GM21367 (cell line): Measurements from ENCODE around the gene NHSL2.
"Not testable (repeated sequence)": the region's sequence is repeated elsewhere in the genome, so short reads cannot be mapped to it uniquely, and the experiment has no call there.

Experiments
- ATAC-seq: cut with Tn5 transposase; IDR thresholded peaks from one replicate; pipeline ENCODE4 v1.9.1; 2021; ENCODE audit not compliant: unreplicated experiment

NHSL2 gene

DNA sequence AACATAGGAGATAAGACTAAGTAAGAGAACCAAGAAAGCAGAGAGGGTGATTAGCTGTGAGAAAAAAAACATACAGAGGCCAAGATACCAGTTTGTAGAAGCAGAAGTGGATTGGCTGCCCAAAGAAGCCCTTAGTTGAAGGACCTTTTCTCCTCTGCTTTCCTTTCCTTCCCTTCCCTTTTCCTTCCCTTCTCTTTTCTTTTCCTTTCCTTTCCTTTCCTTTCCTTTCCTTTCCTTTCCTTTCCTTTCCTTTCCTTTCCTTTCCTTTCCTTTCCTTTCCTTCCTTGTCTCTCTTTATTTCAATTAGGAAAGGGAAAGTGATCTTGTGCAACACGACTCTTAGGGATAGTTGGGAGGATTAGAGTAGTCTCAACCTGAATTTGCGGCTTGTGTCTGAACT is 128.2 kb downstream of the NHSL2 start:
- ATAC-seq = no peak

DNA sequence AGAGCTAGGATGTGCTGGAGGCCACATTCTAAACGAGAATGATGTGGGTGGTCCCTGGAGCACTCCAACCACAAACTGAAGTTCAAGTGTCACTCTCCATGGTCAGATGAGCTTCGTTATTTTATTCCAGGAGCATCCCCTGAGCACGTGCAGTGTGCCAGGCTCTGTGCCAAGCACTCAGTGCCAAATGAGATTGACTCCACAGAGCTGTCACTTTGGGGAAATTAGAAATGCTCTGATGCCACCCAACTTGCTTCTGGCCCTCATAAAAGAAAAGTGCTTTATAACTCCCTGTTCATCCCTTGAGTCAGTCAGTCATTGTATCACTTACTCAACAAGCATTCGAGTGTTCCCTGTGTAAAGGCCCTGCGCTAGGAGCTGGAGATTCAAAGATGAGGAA is 129.9 kb downstream of the NHSL2 start:
- ATAC-seq = no peak

DNA sequence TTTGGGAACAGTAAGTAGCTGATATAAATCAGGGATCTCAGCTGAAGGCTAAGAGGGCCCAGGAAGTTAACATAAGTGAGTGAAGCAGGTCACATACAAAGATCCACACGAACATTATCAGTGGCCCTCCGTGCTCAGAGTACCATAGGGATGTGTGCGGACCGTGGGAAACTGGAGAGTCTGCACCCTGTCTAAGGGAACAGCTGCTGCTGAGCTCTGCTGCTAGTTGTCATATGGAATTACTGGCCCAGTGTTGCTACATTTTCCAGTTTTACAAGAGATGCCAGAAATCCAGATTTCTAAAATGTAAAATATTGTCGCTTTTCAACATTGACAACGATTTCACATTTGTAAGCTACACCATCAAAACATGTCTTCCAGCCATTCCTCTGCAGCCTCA is 130.5 kb downstream of the NHSL2 start:
- no peak for ATAC-seq

DNA sequence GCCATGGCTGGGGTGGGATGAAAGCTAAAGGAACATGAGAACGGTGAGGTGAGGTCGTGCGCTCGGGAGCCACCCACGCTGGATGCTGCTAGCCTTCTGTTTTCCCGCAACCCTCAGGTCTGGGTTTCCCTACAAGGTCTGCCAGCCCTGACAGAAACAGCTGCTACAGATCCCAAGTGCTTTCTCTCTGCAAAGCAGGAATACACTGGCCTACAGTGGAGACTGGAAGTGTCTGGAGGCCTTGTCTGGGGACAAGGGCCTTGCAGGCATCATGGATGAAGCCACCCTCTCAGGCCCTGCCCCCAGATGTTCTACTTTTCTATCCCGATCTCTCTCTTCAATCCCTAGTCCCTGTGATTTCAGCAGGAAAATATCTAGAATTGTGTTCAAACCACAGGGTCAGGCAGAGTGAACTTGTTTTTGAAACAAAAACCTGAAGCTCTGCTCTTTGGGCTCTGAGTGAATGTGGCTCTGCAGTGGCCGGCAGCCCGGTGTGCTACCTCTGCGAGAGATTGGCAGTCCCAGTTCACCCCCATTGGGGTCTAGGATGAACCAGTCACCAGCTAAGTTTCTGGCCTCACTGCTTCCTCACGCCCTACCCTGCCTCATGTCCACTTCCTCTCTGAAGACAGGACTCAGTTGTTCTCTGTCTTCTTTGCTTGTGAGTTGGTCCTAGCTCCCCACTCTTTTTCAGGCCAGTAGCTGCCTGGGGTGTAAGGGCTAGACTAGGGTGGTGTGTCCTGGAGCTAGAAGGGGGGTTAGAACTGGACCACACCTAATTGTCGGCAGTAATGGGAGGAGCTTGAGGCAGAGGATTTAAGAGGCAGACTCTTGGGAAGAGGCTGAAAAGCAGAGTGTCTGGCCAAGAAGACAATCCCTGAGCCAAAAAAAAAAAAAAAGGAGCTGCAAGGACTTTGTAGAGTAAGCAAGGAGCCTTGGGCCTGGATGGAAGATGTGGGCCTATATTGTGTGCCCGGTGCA is 131.5 kb downstream of the NHSL2 start:
- ATAC-seq = no peak

DNA sequence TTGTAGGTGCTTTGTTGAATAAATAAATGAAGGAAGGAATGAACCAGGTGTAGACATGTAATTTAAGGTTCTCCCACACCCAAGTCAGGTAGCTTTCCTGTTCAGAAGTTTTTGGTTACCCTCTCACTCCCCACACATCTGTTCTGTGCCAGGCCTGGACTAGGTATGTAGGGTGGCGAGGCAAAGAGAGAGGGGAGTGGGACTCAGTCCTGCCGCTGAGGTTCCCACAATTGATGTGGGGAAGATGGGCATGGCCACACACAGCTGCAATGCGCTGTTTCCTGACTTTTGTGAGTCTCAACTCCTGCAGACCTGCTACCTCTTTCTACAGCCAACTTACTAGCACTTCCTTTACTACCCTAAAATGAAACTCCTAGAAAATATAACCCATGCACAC is 132.2 kb downstream of the NHSL2 start:
- no peak for ATAC-seq

DNA sequence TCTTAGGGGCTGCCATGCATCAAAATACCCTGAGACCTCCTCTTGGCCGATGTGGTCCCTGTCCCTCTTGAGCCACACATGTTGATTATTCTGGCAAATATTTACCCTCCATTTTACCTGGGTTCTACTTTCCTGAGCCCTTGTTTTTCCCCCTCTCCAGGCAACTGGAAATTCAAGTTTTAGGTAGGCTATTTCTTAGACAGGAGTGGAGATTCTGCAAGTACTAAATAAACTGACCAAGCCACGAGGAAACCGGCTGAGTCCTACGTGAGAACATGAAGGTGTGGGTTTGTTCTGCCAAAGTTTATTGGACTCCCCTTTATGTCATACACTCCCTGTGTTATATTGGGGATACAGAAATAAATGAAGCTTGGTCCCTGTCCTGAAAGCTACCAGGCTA is 133.0 kb downstream of the NHSL2 start:
- no peak for ATAC-seq

DNA sequence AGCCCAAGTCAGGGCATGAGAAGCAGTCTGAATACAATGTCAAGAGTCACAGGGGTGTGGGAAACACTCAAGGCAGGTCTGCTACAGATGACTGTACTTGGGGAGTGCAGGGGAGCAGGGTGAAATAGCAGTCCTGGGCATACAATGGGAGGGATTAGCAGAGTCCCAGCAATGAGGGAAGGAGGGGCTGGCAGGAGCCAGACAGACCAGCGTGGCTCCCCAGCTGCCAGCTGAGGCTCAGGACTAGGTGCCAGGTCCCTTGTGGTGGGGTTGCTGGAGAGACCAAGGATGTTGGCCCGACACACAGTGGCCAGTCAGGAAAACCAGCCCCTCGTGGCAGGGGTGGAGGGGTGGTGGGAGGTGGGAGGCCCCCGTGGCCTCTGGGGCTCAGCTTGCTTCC is 134.5 kb downstream of the NHSL2 start:
- ATAC-seq = no peak

DNA sequence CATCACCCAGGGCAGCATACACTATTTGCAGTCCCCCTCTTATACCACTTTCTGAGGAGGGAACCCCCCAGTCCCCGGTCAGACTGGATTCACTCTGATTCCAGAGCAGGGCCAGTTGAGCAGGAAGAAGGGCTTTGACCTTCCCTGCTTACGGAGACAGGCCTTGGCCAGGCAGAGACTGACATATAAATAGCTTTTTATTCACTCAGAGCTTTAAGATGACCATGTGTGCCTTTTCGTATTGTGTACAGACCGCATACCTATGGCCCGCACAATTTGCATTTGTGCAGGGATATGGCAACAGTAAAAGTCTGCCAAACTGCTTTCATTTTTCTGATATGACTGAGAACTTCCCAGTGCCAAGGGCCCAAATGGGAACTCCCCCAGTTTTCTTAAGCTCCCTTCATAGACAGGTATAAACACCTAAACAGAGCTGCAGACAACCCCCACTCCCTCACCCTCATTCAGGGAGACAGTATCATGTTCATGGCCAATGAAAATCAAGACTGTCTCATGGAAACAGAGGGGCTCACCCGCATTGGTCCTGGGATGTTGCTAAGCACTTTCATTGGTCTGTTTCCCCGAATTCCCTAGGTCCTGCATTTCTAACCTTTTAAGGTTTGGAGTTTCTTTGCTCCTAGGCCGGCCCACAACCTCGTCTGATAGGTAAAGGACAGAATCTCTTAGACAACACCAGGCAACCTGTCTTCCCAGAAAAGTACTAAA is 135.1 kb downstream of the NHSL2 start:
- no peak for ATAC-seq

DNA sequence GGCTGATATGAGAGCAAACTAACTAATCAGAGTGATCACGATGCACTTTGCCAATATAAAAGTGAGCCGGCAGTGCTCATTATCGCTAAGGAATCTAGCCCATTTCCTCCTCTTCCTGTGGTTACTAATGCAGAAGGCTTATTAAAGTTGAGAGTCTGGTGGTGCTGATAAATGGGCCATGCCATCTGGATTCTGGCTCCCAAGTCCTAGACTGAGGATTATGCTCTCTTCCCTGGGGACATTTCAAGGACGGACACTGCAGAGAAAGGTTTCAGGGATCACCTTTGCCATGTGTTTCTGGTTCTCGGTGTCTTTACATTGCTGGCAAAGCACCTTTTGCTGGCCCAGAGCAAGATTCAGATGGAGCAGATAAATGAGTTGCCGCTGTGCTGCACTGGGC is 135.8 kb downstream of the NHSL2 start:
- no peak for ATAC-seq

DNA sequence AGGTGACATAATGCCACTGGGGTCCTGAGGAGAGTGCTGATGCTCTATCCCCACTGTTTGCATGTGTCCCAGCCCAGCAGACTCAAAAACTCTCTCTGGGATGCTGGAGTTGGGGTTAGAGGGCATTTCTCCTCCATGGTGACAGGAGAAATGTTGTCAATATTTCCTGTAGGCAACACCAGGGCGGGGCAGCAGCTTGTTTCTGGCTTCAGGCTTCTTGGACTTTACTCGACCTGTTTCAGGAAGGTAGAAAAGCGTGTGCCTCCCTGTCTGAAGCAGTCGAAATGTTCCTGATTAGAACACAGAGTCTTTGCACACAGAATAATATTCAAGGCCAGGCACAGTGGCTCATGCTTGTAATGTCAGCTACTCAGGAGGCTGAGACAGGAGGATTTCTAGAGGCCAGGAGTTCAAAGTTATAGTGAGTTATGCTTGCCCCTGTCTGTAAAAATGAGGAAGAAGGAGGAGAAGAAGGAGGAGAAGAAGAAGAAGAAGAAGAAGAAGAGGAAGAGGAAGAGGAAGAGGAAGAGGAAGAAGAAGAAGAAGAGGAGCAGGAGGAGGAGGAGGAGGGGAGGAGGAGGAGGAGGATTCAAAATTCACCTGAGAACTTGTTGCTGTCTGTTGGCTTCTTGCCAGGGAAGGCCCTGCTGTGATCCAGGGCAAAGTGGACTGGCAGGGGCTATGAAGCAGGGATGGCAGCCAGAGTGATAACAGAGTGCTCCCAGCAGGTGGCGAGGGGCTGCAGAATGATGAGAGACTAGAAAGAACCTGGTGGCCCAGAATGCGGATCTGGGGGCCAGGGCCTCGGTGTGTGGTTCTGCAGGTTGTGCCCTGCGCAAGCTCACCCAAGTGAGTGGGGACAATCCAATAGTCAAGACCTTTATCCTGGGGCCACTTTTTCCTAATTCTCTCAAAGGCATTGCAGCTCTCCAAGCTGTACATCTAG is 138.1 kb downstream of the NHSL2 start:
- no peak for ATAC-seq

DNA sequence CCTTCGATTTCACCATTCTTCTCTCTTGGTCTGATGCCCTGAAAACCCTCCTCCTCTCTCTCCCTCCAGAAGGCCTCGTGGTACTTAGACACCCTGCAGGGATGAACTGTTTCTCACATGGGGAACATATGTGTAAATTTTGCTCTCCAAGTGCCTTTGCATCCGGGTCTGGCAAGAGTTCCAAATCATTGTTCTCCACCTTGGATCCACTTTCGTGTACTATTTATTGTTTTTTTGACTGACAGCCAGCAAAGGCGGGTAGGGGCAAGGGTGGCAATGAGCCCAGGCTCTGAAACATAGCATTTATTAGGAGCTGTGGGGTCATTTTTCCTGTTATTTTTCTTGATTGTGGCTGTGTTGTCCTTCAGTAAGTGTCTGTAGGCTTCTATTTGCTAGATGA is 139.4 kb downstream of the NHSL2 start:
- no peak for ATAC-seq

DNA sequence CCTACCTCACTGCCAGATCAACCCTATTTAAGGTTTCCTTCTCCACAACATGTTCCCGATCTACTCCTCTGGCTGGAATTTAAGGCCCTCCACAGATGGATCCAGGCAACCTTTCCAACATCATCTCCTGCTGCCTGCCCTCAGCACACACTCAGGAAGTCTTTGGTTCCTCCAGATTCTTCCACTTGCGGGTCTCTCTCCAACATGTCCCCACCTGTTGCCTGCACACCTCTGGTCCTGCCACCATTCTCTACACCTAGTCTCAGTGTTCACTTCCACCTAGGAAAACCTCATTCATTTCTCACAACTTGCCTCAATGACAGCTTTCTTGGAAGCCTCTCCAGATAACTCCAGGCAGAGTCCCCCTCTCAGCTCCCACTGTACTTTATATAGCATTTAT is 140.9 kb downstream of the NHSL2 start:
- no peak for ATAC-seq

DNA sequence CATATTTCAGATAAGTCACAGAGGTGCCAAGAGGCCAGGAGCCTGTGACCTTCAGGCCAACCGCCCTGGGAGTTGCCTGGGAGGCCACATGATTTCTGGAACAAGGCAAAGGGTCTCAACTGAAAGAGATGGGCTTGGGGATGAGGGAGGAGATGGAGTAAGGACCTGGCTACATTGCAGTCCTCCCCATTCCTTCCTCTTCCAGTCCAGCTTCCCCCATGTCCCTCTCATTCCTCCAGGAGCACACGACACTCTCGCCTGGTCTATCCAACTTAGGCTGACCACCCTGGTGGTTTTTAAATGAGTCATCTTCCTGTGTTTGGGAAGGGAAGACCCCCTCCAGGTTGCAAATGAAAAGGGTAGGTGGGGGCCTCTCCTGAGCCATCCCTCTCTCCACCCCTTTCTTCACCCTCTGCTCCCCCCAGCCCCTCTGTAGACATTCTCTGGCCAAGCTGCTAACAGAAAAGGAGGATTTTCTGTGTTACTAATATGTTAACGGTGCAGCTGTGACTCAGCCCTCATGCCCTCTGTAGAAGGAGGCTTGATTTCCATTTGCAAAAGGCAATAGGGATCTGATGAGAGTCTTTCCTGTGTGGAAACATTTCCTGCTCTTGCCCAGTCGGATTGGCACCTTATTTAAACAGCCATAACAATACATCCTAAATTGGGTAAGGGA is 141.9 kb downstream of the NHSL2 start:
- no peak for ATAC-seq

DNA sequence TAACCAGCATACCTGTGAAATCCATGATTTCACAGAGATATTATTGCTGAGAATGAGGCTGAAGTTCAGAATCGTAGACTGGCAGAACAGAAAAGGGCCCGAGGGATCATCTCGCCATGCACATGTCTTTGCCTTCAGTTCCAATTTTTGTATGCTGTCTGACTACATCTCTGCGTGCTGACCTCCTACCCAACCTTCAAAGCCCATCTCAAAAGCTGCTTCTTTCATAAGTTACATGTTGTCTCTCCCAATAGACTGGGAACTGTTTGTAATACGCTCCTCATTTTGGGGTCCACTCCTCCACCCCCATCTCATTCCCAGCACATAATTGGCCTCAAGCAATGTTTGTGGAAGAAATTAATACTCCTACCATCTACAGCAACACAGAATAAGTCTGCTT is 142.9 kb downstream of the NHSL2 start:
- no peak for ATAC-seq

DNA sequence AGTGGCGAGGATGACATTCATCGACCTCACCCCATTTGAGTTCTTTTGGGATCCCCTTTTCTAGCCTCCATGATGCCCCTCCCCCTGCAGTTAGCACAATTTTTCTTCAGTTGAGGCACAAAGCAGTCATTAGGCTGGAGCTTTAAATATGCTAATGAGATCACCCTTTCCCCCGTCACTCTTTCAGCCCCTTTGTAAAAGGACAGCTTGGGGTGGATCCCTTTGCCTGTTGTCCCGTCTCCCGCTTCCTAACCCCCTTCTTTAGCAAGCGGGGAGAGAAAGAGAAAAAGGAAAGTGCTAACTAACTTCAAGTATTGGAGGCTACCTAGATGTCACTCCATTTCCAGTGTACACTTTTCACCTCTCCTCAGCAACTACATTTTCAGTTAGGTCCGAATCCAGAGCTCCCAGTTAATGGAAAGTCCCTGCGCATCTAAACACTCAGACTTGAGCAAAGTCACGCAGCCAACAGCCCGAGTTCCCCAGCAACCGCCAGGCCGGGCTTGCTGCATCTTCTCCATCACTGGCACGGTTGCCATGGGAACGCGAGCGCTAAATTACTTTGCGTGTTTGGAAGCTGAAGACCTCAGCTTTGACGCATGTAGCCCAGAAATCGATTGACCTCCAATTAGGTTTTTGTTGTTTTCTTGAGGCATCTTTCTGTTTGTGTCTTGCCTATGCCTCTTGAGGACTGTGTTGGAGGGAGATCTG is 144.3 kb downstream of the NHSL2 start:
- ATAC-seq = no peak

DNA sequence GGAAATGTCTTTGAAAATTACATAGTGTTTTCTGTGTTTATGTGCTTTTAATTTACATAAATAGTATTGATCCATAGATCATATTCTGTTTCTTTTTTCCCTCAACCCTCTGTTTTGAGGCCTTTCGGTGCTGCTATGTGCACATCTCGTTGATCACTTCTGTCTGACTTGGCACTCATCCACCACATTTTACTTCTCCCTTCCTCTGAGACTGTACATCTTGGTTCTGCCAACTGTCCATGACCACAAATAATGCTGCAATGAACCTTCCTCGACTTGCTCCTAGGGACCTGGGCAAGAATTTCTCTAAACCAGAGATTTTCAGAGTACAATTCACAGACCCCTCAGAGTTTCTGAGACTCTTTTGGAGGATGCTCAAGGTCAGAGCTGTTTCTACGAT is 146.7 kb downstream of the NHSL2 start:
- no peak for ATAC-seq

DNA sequence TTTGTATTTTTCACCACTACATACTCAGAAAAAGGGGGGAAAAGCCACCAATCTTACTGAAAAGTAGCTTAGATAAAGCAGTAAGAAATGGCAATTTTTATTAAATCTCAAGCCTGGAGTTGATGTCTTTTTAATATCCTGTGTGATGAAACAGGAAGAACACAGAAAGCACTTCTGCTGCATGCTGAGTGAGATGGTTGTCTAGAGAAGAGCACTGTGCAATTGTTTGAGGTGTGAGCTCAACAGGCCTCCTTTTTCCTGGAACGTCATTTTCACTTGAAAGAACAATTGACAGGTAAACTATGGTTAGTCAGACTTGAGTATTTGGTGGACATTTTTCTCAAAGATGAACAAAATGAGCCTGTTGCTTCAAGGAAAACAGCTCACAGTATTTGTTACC is 147.2 kb downstream of the NHSL2 start:
- no peak for ATAC-seq

DNA sequence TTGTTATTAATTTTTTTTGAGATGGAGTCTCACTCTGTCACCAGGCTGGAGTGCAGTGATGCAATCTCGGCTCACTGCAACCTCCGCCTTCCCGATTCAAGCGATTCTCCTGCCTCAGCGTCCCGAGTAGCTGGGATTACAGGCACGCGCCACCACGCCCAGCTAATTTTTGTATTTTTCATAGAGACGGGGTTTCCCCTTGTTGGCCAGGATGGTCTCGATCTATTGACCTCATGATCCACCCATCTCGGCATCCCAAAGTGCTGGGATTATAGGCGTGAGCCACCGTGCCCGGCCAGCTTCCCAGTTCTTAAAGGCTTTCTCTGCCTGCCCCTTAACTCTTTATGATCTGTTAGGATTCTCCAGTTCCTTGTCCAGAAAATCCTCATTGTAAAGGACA is 147.7 kb downstream of the NHSL2 start:
- ATAC-seq = not testable (repeated sequence)

DNA sequence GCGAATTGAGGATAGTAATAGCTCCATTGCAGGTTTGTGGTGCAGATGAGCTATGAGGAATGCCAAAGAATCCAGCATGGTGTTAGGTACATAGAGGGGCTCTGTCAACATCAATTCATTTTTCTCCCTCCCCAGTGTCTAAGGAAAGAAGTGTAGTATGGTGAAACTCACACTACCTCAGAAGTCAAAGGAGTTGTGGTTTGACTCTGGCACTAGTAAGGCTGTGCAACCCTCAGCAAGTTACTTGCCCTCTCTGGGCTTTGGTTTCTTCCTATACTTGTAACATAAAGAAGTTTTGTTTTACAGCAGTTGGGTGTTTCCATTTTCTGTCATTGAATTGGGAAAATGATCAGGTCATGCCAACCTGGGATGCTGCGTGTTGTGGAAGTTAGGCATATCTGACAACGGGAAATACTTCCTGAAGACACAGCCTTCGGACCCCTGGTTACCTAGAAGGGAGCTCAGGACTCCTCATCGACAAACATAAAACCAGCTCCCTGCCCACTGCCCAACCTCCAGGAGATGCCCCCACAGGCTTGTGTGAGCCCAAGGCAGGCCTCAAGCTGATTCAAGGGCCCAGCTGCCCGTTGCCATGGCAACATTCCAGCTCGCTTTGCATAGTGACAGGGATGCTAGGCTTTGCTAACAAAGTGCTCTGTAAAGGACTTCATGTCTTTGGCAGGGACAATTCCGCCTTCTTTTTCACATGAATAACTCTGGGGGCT is 149.7 kb downstream of the NHSL2 start:
- ATAC-seq = no peak
